GM21381 (cell line): ENCODE measurements around the gene FBXW9.
"Not testable (repeated sequence)": the region's sequence is repeated elsewhere in the genome, so short reads cannot be mapped to it uniquely, and the experiment has no call there.

Experiments used
- ATAC-seq: cut with Tn5 transposase; IDR thresholded peaks from one replicate; pipeline ENCODE4 v1.9.1; 2021; ENCODE audit warnings: mild to moderate bottlenecking, moderate library complexity; ENCODE audit not compliant: unreplicated experiment

The FBXW9 gene

GRCh38 chr19:12657966-12658365 lies 38.5 kb downstream of the FBXW9 start:
- no peak for ATAC-seq

- ATAC-seq: no peak
Measured at GRCh38 chr19:12656899-12657571, 39.4 kb downstream of the FBXW9 start.

GRCh38 chr19:12655546-12655945 lies 40.9 kb downstream of the FBXW9 start:
- ATAC-seq: no peak

GRCh38 chr19:12652219-12652618 lies 44.2 kb downstream of the FBXW9 start:
- ATAC-seq: no peak

- no peak for ATAC-seq
Measured at GRCh38 chr19:12649941-12650340, 46.5 kb downstream of the FBXW9 start.

GRCh38 chr19:12648088-12648487 lies 48.3 kb downstream of the FBXW9 start:
- no peak for ATAC-seq

- no peak for ATAC-seq
Measured at GRCh38 chr19:12647490-12648071, 48.9 kb downstream of the FBXW9 start.

GRCh38 chr19:12647047-12647446 lies 49.4 kb downstream of the FBXW9 start:
- ATAC-seq: no peak

GRCh38 chr19:12646551-12646950 lies 49.9 kb downstream of the FBXW9 start:
- no peak for ATAC-seq

- not testable (repeated sequence) for ATAC-seq
Measured at GRCh38 chr19:12643716-12644115, 52.7 kb downstream of the FBXW9 start.

- no peak for ATAC-seq
Measured at GRCh38 chr19:12642506-12642905, 53.9 kb downstream of the FBXW9 start.

- no peak for ATAC-seq
Measured at GRCh38 chr19:12641456-12641855, 55.0 kb downstream of the FBXW9 start.

- ATAC-seq: no peak
Measured at GRCh38 chr19:12639901-12640613, 56.4 kb downstream of the FBXW9 start.
